Uterus (tissue), 2 donors: ENCODE data around the gene KLRC4.
"Not testable (repeated sequence)": the region's sequence is repeated elsewhere in the genome, so short reads cannot be mapped to it uniquely, and the experiment has no call there.

Source experiments
- CTCF ChIP-seq, 4 experiments: fragments of 200-600 bp in 2 of 4; fragments of 450-650 bp in 2 of 4; sonication (generic) in 2 of 4; IDR thresholded peaks; one replicate each; pipeline ENCODE4 v1.5.1; 2016 to 2019; ENCODE audit warnings: antibody characterized with exemption in 4 of 4, mild to moderate bottlenecking in 2 of 4, moderate library complexity in 1 of 4
- POLR2A ChIP-seq, 2 donors: fragments of 450-650 bp; IDR thresholded peaks; one replicate each; pipeline ENCODE4 v1.6.1; 2016; ENCODE audit warnings: antibody characterized with exemption in 2 of 2, mild to moderate bottlenecking in 1 of 2, moderate library complexity in 1 of 2

DNA sequence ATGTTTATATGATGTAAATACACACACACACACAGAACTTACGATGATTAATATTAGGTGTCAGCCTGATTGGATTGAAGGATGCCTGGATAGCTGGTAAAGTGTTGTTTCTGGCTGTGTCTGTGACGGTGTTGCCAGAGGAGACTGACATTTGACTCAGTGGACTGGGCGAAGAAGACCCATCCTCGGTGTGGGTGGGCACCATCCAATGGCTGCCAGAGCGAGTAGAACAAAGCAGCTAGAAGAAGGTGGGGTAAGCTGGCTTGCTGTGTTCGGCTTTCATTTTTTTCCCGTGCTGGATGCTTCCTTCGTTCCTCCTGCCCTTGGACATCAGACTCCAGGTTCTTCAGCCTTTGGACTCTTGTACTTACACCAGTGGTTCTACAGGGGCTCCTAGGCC lies 31.6 kb upstream of the KLRC4 start:
- TF ChIP-seq POLR2A, CTCF (IDR thresholded peaks at IDR 0.05): not testable (repeated sequence)
